Measurements from ENCODE around the gene CACNA1F. TPM values are rescaled to one million over a fixed set of nuclear protein-coding genes. Genes with fewer than 3 reads are reported as not detected.

Gene CACNA1F
- total and polyA plus RNA-seq, 12 donors: 0.03 to 0.42 (median 0.11) TPM; not detected in 4

DNA sequence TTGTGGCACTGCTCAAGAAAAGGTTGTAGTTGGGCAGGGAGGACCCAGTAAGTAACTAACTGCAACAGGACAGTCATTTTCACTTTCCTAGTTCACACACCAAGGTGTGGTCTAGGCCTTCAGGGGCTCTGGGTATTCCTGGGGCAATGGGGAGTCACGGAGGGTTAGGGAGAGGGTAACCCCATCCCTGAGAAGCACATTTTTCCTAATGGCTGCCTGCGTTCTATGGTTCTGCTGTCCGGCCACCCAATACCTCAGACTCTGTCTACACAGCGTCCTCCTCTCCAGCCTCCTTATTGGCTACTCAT lies 35.5 kb upstream of the CACNA1F start:
- intact Hi-C loops (cut with DNase I): loop anchor here in 1 of 10 donors (10.0 kb wide), 1 partner anchor 74 kb away; no protein-coding TSS in a partner anchor
- no peaks in the 10 kb centered on the region for H3K36me3 ChIP-seq
- H3K27me3 ChIP-seq: peaks cover 0 to 10% (median 0%) of the 10 kb centered on the region in 7 donors
- no peaks in the 10 kb centered on the region for H3K9me3 ChIP-seq
- H3K4me3 ChIP-seq: peak overlapping the region in 9 of 10 donors; percentile 67 to 79 (median 73)
- no peak for ATAC-seq
- TF ChIP-seq, protein P1, sequence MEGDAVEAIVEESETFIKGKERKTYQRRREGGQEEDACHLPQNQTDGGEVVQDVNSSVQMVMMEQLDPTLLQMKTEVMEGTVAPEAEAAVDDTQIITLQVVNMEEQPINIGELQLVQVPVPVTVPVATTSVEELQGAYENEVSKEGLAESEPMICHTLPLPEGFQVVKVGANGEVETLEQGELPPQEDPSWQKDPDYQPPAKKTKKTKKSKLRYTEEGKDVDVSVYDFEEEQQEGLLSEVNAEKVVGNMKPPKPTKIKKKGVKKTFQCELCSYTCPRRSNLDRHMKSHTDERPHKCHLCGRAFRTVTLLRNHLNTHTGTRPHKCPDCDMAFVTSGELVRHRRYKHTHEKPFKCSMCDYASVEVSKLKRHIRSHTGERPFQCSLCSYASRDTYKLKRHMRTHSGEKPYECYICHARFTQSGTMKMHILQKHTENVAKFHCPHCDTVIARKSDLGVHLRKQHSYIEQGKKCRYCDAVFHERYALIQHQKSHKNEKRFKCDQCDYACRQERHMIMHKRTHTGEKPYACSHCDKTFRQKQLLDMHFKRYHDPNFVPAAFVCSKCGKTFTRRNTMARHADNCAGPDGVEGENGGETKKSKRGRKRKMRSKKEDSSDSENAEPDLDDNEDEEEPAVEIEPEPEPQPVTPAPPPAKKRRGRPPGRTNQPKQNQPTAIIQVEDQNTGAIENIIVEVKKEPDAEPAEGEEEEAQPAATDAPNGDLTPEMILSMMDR (IDR thresholded peaks at IDR 0.05): no peak
- no peak for DNase-seq
- peak overlapping the region; percentile 61 to 96 (median 89) for H3K27ac ChIP-seq
- 0% methylated on average over 3 to 4 of the region's 4 CpGs for WGBS, 2 donors
- peaks cover 0 to 39% (median 23%) of the 10 kb centered on the region in 9 donors for H3K4me1 ChIP-seq

DNA sequence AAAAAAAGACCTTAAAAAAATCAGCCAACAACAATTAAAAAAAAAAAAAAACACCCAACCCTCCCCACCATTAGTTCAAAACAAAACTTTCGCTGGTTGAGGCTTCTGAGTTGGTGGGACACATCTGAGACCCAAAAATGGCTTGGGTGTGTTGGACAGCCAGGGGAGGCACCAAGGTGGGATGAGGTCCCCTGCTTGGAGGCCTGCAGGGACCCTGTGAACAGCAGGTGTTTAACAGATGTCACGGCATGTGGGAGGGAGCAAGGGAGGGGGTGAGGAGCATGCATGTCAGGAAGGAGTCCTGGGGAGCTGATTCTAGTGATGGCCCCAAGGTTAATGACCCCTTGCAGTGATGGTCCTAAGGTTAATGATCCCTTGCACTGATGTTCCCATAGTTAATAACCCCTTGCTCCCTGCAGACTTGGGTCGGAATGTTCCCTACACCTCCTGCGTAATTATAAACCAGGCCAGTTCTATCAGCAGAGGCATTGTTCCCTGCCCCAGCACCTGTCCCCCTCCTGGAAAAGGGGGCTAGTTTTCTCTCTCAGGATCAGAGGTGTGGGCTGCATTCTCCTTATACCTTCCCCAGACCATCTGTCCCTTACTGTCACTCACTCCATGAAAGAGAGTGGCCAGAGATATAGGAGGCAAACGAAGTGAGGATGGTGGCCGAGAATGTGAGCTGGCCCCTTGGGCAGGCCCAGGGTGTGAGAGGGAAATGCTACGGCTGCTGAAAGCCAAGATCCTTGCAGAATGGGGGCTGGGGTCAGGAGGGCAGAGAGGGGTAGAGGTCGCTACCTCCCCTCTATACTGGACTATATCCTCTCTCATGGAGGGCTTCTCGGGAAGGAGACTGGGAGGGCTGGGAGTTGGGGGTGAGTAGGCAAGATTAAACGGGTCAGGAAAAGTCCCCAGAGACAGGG lies 33.6 kb upstream of the CACNA1F start:
- 76 to 80% methylated on average over 9 to 10 of the region's 10 CpGs for WGBS, 2 donors
- H3K9me3 ChIP-seq: no peaks in the 10 kb centered on the region
- ATAC-seq (no peak), DNase-seq (no peak)
- peaks cover 0 to 20% (median 14%) of the 10 kb centered on the region in 9 donors for H3K4me1 ChIP-seq
- H3K27me3 ChIP-seq: peaks cover 0 to 7% (median 0%) of the 10 kb centered on the region in 7 donors
- intact Hi-C loops (cut with DNase I): loop anchor here in 1 of 10 donors (10.0 kb wide), 1 partner anchor 72 kb away; no protein-coding TSS in a partner anchor
- H3K27ac ChIP-seq: no peak overlapping the region
- TF ChIP-seq, protein P1 (IDR thresholded peaks at IDR 0.05): no peak
- H3K4me3 ChIP-seq: no peak overlapping the region
- H3K36me3 ChIP-seq: no peaks in the 10 kb centered on the region

DNA sequence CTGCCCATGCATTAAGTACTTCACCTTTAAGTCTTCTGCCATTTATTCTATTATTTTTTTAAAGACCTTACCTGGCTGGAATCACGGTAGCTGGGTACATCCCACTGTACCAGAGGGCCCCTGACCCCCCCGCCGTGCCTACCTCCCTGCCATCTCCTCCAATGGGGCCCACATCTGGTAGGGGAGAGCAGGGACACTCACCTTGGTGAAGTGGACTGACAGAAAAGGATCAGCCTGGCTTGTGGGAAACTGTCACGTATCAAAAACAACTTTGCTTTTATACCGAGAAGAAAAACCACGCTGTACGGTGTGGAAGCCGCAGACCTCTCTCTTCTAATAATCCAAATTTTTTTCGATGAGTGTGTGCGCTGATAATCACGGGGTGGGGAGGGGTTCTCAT lies 31.3 kb upstream of the CACNA1F start, which contains the start of gene FOXP3:
Gene FOXP3 (minus strand): TSS at position 251 of the 400 bp plus-strand sequence. CDS start 6,205 bp downstream, outside the sequence.
- no peaks in the 10 kb centered on the region for H3K9me3 ChIP-seq
- H3K4me3 ChIP-seq: no peak within 1 kb of the TSS
- H3K36me3 ChIP-seq: no peaks in the 10 kb centered on the region
- intact Hi-C loops (cut with DNase I): loop anchor here in 1 of 10 donors (10.0 kb wide), 1 partner anchor 70 kb away; no protein-coding TSS in a partner anchor
- WGBS, 2 donors: 88 to 92% methylated on average over 11 of the region's 11 CpGs
- peaks cover 0 to 7% (median 0%) of the 10 kb centered on the region in 7 donors for H3K27me3 ChIP-seq
- no peak within 1 kb of the TSS for H3K27ac ChIP-seq
- no peak for ATAC-seq
- DNase-seq: no peak
- TF ChIP-seq, protein P1 (IDR thresholded peaks at IDR 0.05): no peak
- peaks cover 0 to 5% (median 0%) of the 10 kb centered on the region in 9 donors for H3K4me1 ChIP-seq

DNA sequence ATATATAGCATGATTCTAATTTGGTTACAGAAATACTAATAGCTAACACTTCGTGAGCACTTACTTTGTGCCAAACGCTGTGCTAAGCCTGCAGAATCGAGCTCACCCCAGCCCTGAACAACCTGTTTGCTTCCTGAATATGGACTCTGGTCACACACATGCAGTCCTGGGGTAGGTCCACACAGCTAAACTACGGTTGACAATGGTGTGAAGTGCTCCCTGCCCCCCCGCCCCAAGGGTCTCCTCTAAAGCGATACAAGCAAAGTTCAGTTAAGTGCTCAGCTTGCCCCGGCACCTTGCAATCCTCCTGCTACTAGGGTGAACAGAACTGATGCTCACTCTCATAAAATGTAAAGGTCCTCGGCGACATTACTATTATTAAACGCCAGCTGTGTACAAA lies 30.5 kb upstream of the CACNA1F start:
- TF ChIP-seq, protein P1 (IDR thresholded peaks at IDR 0.05): no peak
- ATAC-seq: no peak
- H3K9me3 ChIP-seq: no peaks in the 10 kb centered on the region
- no peak for DNase-seq
- WGBS, 2 donors: 86 to 88% methylated on average over 10 of the region's 10 CpGs
- intact Hi-C loops (cut with DNase I): loop anchor here in 1 of 10 donors (10.0 kb wide), 1 partner anchor 69 kb away; no protein-coding TSS in a partner anchor
- peaks cover 0 to 7% (median 0%) of the 10 kb centered on the region in 7 donors for H3K27me3 ChIP-seq
- H3K4me3 ChIP-seq: no peak overlapping the region
- H3K4me1 ChIP-seq: peaks cover 0 to 4% (median 0%) of the 10 kb centered on the region in 9 donors
- no peak overlapping the region for H3K27ac ChIP-seq
- H3K36me3 ChIP-seq: no peaks in the 10 kb centered on the region

Measured in heart right ventricle (tissue), 16 donors.